KOPT-K1 (cell line): ENCODE results near the gene ARHGAP44.

ENCODE experiments used
- H3K27ac ChIP-seq: fragments of 200-600 bp; sonication (generic); 2 replicates; pipeline ENCODE4 v1.5.1; 2016; ENCODE audit warnings: antibody characterized with exemption, mild to moderate bottlenecking, low read depth, low read length; ENCODE audit not compliant: poor library complexity, severe bottlenecking
- H3K36me3 ChIP-seq: fragments of 200-600 bp; sonication (generic); 2 replicates; pipeline ENCODE4 v1.5.1; 2017; ENCODE audit warnings: antibody characterized with exemption, mild to moderate bottlenecking, low read length, moderate library complexity; ENCODE audit not compliant: insufficient read depth
- H3K9me3 ChIP-seq: fragments of 200-600 bp; sonication (generic); 2 replicates; pipeline ENCODE4 v1.5.1; 2017; ENCODE audit warnings: antibody characterized with exemption, low read length, mild to moderate bottlenecking; ENCODE audit not compliant: insufficient read depth, poor library complexity, severe bottlenecking

ARHGAP44 gene

GRCh38 chr17:12979826-12980500 is 190.7 kb downstream of the ARHGAP44 start:
- H3K36me3 ChIP-seq, result no peaks in the 10 kb centered on the region
- no peaks in the 10 kb centered on the region for H3K9me3 ChIP-seq
- H3K27ac ChIP-seq, result no peak overlapping the region

- no peaks in the 10 kb centered on the region for H3K36me3 ChIP-seq
- no peaks in the 10 kb centered on the region for H3K9me3 ChIP-seq
- H3K27ac ChIP-seq, result no peak overlapping the region
Observed at GRCh38 chr17:12982224-12982623, 192.9 kb downstream of the ARHGAP44 start.

GRCh38 chr17:12983991-12984884 is 194.9 kb downstream of the ARHGAP44 start:
- Histone ChIP-seq H3K36me3 (no peaks in the 10 kb centered on the region), H3K9me3 (no peaks in the 10 kb centered on the region), H3K27ac (no peak overlapping the region)

- peaks cover 13% of the 10 kb centered on the region for H3K36me3 ChIP-seq
- no peaks in the 10 kb centered on the region for H3K9me3 ChIP-seq
- H3K27ac ChIP-seq, result no peak overlapping the region
Observed at GRCh38 chr17:12985431-12986293, 196.4 kb downstream of the ARHGAP44 start.

GRCh38 chr17:12987120-12987519 is 197.8 kb downstream of the ARHGAP44 start:
- Histone ChIP-seq H3K9me3 (no peaks in the 10 kb centered on the region), H3K36me3 (peaks cover 28% of the 10 kb centered on the region), H3K27ac (no peak overlapping the region)

- Histone ChIP-seq H3K27ac (no peak overlapping the region), H3K9me3 (no peaks in the 10 kb centered on the region), H3K36me3 (peaks cover 59% of the 10 kb centered on the region)
Observed at GRCh38 chr17:12990041-12990808, 200.9 kb downstream of the ARHGAP44 start.

- H3K36me3 ChIP-seq, result peaks cover 66% of the 10 kb centered on the region
- no peak overlapping the region for H3K27ac ChIP-seq
- no peaks in the 10 kb centered on the region for H3K9me3 ChIP-seq
Observed at GRCh38 chr17:12990926-12991325, 201.6 kb downstream of the ARHGAP44 start.

GRCh38 chr17:12992676-12993075 is 203.4 kb downstream of the ARHGAP44 start:
- Histone ChIP-seq H3K36me3 (peaks cover 83% of the 10 kb centered on the region), H3K27ac (no peak overlapping the region), H3K9me3 (no peaks in the 10 kb centered on the region)

- Histone ChIP-seq H3K27ac (no peak overlapping the region), H3K9me3 (no peaks in the 10 kb centered on the region), H3K36me3 (peaks cover 93% of the 10 kb centered on the region)
Observed at GRCh38 chr17:12993631-12994030, 204.3 kb downstream of the ARHGAP44 start.

- no peaks in the 10 kb centered on the region for H3K9me3 ChIP-seq
- H3K36me3 ChIP-seq, result peaks cover 100% of the 10 kb centered on the region
- H3K27ac ChIP-seq, result no peak overlapping the region
Observed at GRCh38 chr17:12994341-12995074, 205.2 kb downstream of the ARHGAP44 start.

- Histone ChIP-seq H3K9me3 (no peaks in the 10 kb centered on the region), H3K36me3 (peaks cover 100% of the 10 kb centered on the region), H3K27ac (no peak overlapping the region)
Observed at GRCh38 chr17:12995106-12995895, 206.0 kb downstream of the ARHGAP44 start.

- H3K9me3 ChIP-seq, result no peaks in the 10 kb centered on the region
- H3K36me3 ChIP-seq, result peaks cover 100% of the 10 kb centered on the region
Observed at GRCh38 chr17:12995896-12996295, 206.6 kb downstream of the ARHGAP44 start.

GRCh38 chr17:12996357-12996756 is 207.1 kb downstream of the ARHGAP44 start:
- Histone ChIP-seq H3K36me3 (peaks cover 99% of the 10 kb centered on the region), H3K27ac (no peak overlapping the region), H3K9me3 (no peaks in the 10 kb centered on the region)

More at GRCh38 chr17:12995896-12996295, 206.6 kb downstream of the ARHGAP44 start:
- H3K27ac ChIP-seq, result no peak overlapping the region
